SW480 (cell line): ENCODE results near the gene SUFU.

ENCODE experiments used
- DNase-seq: peaks from one replicate; pipeline ENCODE4 v3.0.0-alpha.2; 2016; ENCODE audit warnings: low spot score

SUFU gene

GRCh38 chr10:102641402-102641801, 137.6 kb downstream of the SUFU start:
- peak; percentile 46 for DNase-seq

- peak; percentile 97 for DNase-seq
These were observed 138.3 kb downstream of the SUFU start for GRCh38 chr10:102641880-102642735.

- DNase-seq: peak; percentile 43
These were observed 139.1 kb downstream of the SUFU start for GRCh38 chr10:102642736-102643335.

GRCh38 chr10:102643336-102644065, 139.7 kb downstream of the SUFU start:
- peak; percentile 75 for DNase-seq

GRCh38 chr10:102644066-102644645, 140.4 kb downstream of the SUFU start, which contains the start of gene TRIM8:
TSS of gene TRIM8 (plus strand) at chr10:102644479. CDS start at chr10:102644618, 139 bp downstream.
- DNase-seq: peak; percentile 50

GRCh38 chr10:102644646-102645387, 141.0 kb downstream of the SUFU start:
- DNase-seq: peak; percentile 90

- peak; percentile 69 for DNase-seq
These were observed 141.6 kb downstream of the SUFU start for GRCh38 chr10:102645388-102645740.

GRCh38 chr10:102645741-102646609, 142.2 kb downstream of the SUFU start:
- peak; percentile 94 for DNase-seq

GRCh38 chr10:102646610-102647442, 143.1 kb downstream of the SUFU start:
- no peak for DNase-seq

GRCh38 chr10:102647443-102648268, 143.9 kb downstream of the SUFU start:
- no peak for DNase-seq

GRCh38 chr10:102648269-102648888, 144.6 kb downstream of the SUFU start:
- DNase-seq: no peak

- DNase-seq: no peak
These were observed 145.4 kb downstream of the SUFU start for GRCh38 chr10:102648889-102649796.

- DNase-seq: no peak
These were observed 146.3 kb downstream of the SUFU start for GRCh38 chr10:102649797-102650654.

GRCh38 chr10:102650655-102651454, 147.1 kb downstream of the SUFU start:
- no peak for DNase-seq

GRCh38 chr10:102651455-102652169, 147.8 kb downstream of the SUFU start:
- DNase-seq: no peak
